Osteoblast (primary cell): Measurements from ENCODE around the gene ADGRD1. TPM values are rescaled to one million over a fixed set of nuclear protein-coding genes. Genes with fewer than 3 reads are reported as not detected.

Experiments
- DNase-seq: peaks from one replicate; pipeline ENCODE4 v3.0.0; 2011; ENCODE audit warnings: low spot score, mixed read lengths; ENCODE audit not compliant: insufficient read length; ENCODE audit errors: missing footprints
- H2AFZ ChIP-seq: 2 replicates; pipeline ENCODE4 v1.6.0; 2011; ENCODE audit warnings: mild to moderate bottlenecking, low read length
- H3K27ac ChIP-seq: 2 replicates; pipeline ENCODE4 v1.5.1; 2011; ENCODE audit warnings: mild to moderate bottlenecking, low read depth, low read length, moderate library complexity
- H3K27me3 ChIP-seq: 2 replicates; pipeline ENCODE4 v1.6.0; 2012; ENCODE audit warnings: mild to moderate bottlenecking, control low read depth, inconsistent platforms, low read length, moderate library complexity; ENCODE audit not compliant: insufficient read depth
- H3K36me3 ChIP-seq: 2 replicates; pipeline ENCODE4 v1.5.1; 2011; ENCODE audit warnings: mild to moderate bottlenecking, low read length, control low read depth, moderate library complexity; ENCODE audit not compliant: insufficient read depth
- H3K4me1 ChIP-seq: 2 replicates; pipeline ENCODE4 v1.5.1; 2011; ENCODE audit warnings: mild to moderate bottlenecking, low read length, control low read depth, moderate library complexity; ENCODE audit not compliant: insufficient read depth
- H3K4me2 ChIP-seq: 2 replicates; pipeline ENCODE4 v1.6.0; 2011; ENCODE audit warnings: mild to moderate bottlenecking, low read length; ENCODE audit not compliant: insufficient read depth
- H3K4me3 ChIP-seq: fragments of 200-600 bp; sonication (generic); 3 replicates; pipeline ENCODE4 v1.5.1; 2012; ENCODE audit warnings: mild to moderate bottlenecking, low read length, inconsistent platforms; ENCODE audit not compliant: insufficient read depth
- H3K79me2 ChIP-seq: 2 replicates; pipeline ENCODE4 v1.6.0; 2012; ENCODE audit warnings: mild to moderate bottlenecking, low read length, control low read depth, inconsistent platforms; ENCODE audit not compliant: insufficient read depth
- H3K9me3 ChIP-seq: 2 replicates; pipeline ENCODE4 v1.5.1; 2011; ENCODE audit warnings: low read depth, low read length, control low read depth
- H4K20me1 ChIP-seq: 2 replicates; pipeline ENCODE4 v1.6.0; 2012; ENCODE audit warnings: mild to moderate bottlenecking, low read length, control low read depth; ENCODE audit not compliant: insufficient read depth
- CTCF ChIP-seq: IDR thresholded peaks from 2 replicates; pipeline ENCODE4 v1.5.1; 2011; ENCODE audit warnings: mild to moderate bottlenecking, low read depth, low read length, moderate library complexity; ENCODE audit errors: extremely low read depth
- total RNA-seq: library from RNA; depleted of rRNA; stranded (reverse); fragments of >200 nt; gene quantifications from 2 replicates; pipeline ENCODE4 v1.2.3, GENCODE V29; 2012

Gene ADGRD1
- total RNA-seq, 1 donor = 0.72 TPM

DNA sequence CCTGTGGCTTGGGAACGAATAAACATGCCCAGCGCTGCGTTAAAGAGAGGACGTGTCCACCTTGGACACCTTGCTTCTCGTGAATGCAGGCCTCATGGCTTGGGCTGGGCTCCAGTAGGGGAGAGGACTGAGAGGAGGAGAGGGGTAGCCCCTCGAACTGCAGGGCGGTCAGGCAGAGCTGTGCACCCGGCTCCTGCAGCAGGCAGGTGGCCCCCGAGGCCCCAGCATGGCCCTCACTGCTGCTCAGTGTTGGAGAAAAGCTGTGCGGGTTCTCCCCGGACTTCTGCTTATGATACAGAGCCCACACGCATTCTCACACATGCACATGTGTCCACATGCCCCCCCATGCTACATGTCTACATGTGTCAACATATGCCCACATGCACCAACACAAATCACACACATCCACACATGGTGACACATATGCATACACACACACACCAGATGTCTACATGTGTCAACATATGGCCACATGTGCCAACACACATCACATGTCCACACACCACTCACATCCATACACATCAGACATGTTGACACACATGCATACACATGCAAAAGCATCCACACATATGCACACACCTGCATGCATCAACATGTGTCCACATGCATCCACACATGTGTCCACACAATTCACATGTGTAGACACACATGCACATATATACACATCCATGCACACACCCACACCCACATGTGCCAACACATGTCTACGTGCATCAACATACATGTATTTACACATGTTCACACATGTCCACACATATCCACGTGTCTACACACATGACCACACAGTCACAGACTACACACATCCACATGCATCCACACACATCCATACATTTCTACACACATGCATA is 3.0 kb downstream of the ADGRD1 start:
- Histone ChIP-seq H4K20me1 (no peaks in the 10 kb centered on the region), H3K27ac (no peak overlapping the region), H3K4me3 (no peak overlapping the region)

DNA sequence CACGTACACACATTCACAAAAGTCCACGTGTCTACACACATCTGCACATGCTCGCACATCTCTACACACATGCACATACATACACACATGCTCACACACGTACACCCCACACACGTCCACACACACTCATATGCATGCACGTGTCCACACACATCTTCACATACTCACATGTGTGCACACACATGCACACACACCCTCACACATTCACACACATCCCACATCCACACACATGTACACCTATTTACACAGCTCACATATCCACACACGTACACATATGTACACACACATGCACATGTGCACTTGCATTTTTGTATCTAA is 3.6 kb downstream of the ADGRD1 start:
- Histone ChIP-seq H3K9me3 (no peaks in the 10 kb centered on the region), H3K27me3 (no peaks in the 10 kb centered on the region), H3K4me3 (no peak overlapping the region), H3K4me2 (no peak overlapping the region), H4K20me1 (no peaks in the 10 kb centered on the region), H3K27ac (no peak overlapping the region), H3K36me3 (no peaks in the 10 kb centered on the region), H3K79me2 (no peaks in the 10 kb centered on the region), H3K4me1 (no peaks in the 10 kb centered on the region), H2AFZ (no peak overlapping the region)
- no peak for TF ChIP-seq CTCF
- no peak for DNase-seq

More for the DNA sequence above, 3.0 kb downstream of the ADGRD1 start:
- Histone ChIP-seq H3K9me3 (no peaks in the 10 kb centered on the region), H3K4me2 (no peak overlapping the region), H2AFZ (no peak overlapping the region), H3K4me1 (no peaks in the 10 kb centered on the region), H3K27me3 (no peaks in the 10 kb centered on the region), H3K79me2 (no peaks in the 10 kb centered on the region), H3K36me3 (no peaks in the 10 kb centered on the region)
- no peak for DNase-seq
- no peak for TF ChIP-seq CTCF

DNA sequence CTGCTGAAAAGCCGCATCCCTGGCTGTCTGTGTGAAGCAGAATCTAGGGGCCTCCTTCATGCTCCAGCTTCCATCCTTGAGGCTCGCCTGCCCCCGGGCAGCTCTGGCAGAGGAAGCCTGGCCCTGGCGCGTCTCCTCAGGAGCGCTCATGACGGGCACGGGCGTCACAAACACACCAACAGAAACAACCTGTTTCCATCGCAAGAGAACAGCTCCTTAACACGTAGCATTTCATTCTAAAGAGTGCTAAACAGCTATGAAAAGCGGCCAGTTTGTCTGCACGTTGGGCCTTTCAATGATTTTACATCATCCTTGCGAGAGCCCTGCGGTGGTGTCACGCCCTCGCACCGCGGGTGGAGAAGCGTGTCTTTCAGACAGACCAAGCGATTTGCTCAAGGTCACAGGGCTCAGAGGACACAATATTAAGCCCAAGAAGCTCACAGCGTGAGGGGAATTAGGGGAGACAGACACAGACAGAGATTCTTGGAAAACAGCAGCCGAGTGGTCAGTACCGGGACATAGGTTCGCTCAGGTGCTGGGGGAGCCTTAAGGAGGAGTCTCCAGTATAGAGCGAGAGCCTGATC is 4.9 kb downstream of the ADGRD1 start:
- TF ChIP-seq CTCF = no peak
- no peaks in the 10 kb centered on the region for H3K27me3 ChIP-seq
- no peaks in the 10 kb centered on the region for H3K9me3 ChIP-seq
- no peak overlapping the region for H2AFZ ChIP-seq
- H3K4me3 ChIP-seq = no peak overlapping the region
- no peak for DNase-seq
- no peaks in the 10 kb centered on the region for H4K20me1 ChIP-seq
- H3K4me2 ChIP-seq = no peak overlapping the region
- no peaks in the 10 kb centered on the region for H3K36me3 ChIP-seq
- H3K79me2 ChIP-seq = no peaks in the 10 kb centered on the region
- H3K4me1 ChIP-seq = no peaks in the 10 kb centered on the region
- no peak overlapping the region for H3K27ac ChIP-seq

- H3K9me3 ChIP-seq = no peaks in the 10 kb centered on the region
- H3K4me2 ChIP-seq = no peak overlapping the region
- H2AFZ ChIP-seq = no peak overlapping the region
- H3K36me3 ChIP-seq = no peaks in the 10 kb centered on the region
- TF ChIP-seq CTCF = no peak
- H3K27me3 ChIP-seq = no peaks in the 10 kb centered on the region
- H3K4me1 ChIP-seq = no peaks in the 10 kb centered on the region
- no peak for DNase-seq
- H3K27ac ChIP-seq = no peak overlapping the region
- H3K79me2 ChIP-seq = no peaks in the 10 kb centered on the region
- H4K20me1 ChIP-seq = no peaks in the 10 kb centered on the region
- H3K4me3 ChIP-seq = no peak overlapping the region
These were observed 5.9 kb downstream of the ADGRD1 start for GRCh38 chr12:130959632-130960031.
